GM10248 (cell line): ENCODE measurements around the gene LGALS8.
"Not testable (repeated sequence)": the region's sequence is repeated elsewhere in the genome, so short reads cannot be mapped to it uniquely, and the experiment has no call there.

ENCODE experiments used
- CTCF ChIA-PET: fragments of 300-600 bp; sonication (Branson Sonifier 250); formaldehyde crosslinking; extraction: SDS; loops from one replicate; lab custom pipeline; 2021; ENCODE audit warnings: antibody characterized with exemption; lab: Yijun Ruan, JAX
- POLR2A ChIA-PET: fragments of 350-650 bp; sonication (Branson Sonifier 250); formaldehyde crosslinking; extraction: SDS; loops from one replicate; lab custom pipeline; 2020; ENCODE audit warnings: antibody characterized with exemption; lab: Yijun Ruan, JAX
- DNase-seq: peaks from one replicate; pipeline ENCODE4 v3.0.0; 2012; ENCODE audit errors: extremely low spot score
- TF ChIP-seq, protein P1 (sequence below): IDR thresholded peaks from 2 replicates; pipeline ENCODE4 v1.5.1; 2012; ENCODE audit warnings: mild to moderate bottlenecking, low read depth; ENCODE audit errors: extremely low read depth, missing control alignments, control extremely low read depth

Gene LGALS8

DNA sequence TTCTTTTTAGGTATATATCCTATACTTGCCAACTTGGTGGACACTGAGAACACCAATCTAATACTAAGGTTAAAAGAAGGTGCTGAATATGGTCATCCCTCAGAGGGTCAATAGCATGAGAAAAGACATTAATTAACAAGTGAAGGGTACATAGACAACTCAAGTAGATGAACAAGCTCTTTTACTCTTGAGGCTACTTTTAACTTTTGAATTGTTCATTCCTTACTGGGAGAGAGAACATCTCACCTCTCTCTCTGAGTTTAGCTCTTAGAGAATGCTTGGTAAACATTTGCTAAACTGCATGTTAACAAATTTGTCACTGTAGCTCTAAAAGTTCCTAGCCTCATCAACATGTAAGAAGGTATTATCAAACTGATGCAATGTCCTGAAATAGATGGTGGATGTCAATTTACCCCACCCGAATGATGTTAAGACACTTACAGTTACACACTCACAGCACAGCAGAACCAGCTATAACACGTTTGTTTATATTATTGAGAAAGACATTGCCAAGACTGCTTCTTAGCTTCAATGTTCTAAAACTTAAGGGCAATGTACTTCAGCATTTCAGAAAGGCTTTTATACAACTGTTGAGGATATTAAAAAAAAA is 44.6 kb downstream of the LGALS8 start:
- DNase-seq, result no peak
- POLR2A ChIA-PET, result no interaction called here
- TF ChIP-seq, protein P1, sequence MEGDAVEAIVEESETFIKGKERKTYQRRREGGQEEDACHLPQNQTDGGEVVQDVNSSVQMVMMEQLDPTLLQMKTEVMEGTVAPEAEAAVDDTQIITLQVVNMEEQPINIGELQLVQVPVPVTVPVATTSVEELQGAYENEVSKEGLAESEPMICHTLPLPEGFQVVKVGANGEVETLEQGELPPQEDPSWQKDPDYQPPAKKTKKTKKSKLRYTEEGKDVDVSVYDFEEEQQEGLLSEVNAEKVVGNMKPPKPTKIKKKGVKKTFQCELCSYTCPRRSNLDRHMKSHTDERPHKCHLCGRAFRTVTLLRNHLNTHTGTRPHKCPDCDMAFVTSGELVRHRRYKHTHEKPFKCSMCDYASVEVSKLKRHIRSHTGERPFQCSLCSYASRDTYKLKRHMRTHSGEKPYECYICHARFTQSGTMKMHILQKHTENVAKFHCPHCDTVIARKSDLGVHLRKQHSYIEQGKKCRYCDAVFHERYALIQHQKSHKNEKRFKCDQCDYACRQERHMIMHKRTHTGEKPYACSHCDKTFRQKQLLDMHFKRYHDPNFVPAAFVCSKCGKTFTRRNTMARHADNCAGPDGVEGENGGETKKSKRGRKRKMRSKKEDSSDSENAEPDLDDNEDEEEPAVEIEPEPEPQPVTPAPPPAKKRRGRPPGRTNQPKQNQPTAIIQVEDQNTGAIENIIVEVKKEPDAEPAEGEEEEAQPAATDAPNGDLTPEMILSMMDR, result no peak
- CTCF ChIA-PET, result interaction anchor here (0.9 to 2.0 kb wide), 4 partner anchors 11 to 26 kb away, joined by 3 to 5 read pairs (median 4); no protein-coding TSS in a partner anchor

DNA sequence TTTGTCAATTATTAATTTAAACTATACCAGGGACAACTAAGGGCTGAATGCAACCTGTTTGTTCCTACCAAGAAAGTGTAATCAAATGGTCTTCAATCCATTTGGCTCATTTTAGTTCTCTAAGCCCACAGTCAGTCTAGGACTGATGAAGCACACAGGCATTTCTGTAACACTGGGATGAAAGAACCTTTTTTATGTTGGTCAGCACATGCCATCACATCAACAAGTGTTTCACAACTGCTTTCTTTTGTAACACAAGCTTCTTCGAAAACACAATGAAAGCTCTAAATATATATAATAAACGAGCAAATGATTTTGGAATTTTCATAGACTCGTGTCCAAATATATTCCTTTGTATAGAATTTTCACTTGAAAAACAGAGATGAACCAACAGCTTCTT is 51.7 kb downstream of the LGALS8 start:
- POLR2A ChIA-PET, result no interaction called here
- CTCF ChIA-PET, result interaction anchor here (1.0 to 2.1 kb wide), 3 partner anchors 17 to 41 kb away, joined by 3 to 5 read pairs (median 3); no protein-coding TSS in a partner anchor
- TF ChIP-seq, protein P1, result no peak
- no peak for DNase-seq

DNA sequence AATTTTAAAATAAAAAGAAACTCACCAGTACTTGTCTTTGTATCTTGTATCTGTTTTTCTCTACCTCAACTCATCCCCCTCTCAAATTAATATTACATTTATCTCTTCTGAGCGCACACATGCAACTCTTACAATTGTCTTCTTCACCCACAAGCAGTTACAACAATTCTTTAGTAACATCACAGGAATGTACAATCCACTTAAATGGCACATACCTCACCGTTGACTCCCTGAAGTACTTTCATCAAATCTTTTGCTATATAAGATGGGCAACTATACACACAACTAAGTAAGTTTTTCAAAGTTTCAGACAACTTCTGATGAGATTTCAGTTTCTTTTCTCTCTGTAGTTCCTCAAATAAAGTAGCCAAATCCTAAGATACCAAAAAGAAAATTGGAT is 52.2 kb downstream of the LGALS8 start:
- ChIA-PET CTCF (interaction anchor here (1.0 to 2.1 kb wide), 3 partner anchors 17 to 41 kb away, joined by 3 to 5 read pairs (median 3); no protein-coding TSS in a partner anchor), POLR2A (no interaction called here)
- DNase-seq, result no peak
- TF ChIP-seq, protein P1, result no peak

- CTCF ChIA-PET, result interaction anchor here (1.8 kb wide), 1 partner anchor 19 kb away, joined by 4 read pairs; no protein-coding TSS in a partner anchor
Measured at GRCh38 chr1:236577041-236577440, 53.3 kb downstream of the LGALS8 start.

DNA sequence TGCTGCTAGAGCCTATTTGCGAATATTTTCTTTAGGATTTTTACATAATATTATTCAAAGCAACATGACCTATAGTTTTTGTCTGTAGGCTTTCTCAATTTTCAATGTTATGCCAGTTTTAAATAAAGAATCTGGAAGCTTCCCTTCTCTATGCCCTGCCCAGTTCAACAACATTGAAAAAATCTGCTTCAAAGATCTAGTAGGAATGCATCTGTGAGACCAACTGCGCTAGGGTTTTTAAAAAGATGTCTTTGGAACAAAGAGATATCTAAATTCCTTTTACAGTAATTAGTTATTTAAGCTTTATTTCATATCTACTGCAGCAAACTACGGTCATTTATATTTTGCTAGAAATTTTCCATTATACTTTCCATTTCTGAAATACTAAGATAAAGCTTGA is 54.9 kb downstream of the LGALS8 start:
- DNase-seq, result no peak
- TF ChIP-seq, protein P1, result no peak
- CTCF ChIA-PET, result interaction anchor here (1.0 to 1.8 kb wide), 2 partner anchors 18 to 20 kb away, joined by 3 to 4 read pairs; no protein-coding TSS in a partner anchor
- POLR2A ChIA-PET, result no interaction called here

More at GRCh38 chr1:236577041-236577440, 53.3 kb downstream of the LGALS8 start:
- DNase-seq, POLR2A ChIA-PET: not testable (repeated sequence)

DNA sequence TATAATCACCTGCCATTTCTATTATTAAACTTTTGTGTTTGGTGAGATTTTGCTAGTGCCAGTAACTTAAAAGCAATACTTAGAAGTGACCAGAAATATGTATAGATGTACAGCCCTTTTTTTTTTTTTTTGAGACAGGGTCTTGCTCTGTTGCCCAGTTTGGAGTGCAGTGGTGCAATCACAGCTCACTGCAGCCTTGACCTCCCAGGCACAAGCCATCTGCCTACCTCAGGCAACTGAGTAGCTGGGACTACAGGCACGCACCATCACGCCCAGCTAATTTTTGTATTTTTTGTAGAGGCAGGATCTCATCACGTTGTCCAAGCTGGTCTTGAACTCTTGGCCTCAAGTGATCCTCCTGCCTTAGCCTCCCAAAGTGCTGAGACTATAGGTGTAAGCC is 56.6 kb downstream of the LGALS8 start:
- CTCF ChIA-PET, result interaction anchor here (0.8 to 1.4 kb wide), 4 partner anchors 19 to 264 kb away, joined by 3 to 5 read pairs (median 4); partner anchors contain the start of gene HEATR1
- DNase-seq, POLR2A ChIA-PET: not testable (repeated sequence)

DNA sequence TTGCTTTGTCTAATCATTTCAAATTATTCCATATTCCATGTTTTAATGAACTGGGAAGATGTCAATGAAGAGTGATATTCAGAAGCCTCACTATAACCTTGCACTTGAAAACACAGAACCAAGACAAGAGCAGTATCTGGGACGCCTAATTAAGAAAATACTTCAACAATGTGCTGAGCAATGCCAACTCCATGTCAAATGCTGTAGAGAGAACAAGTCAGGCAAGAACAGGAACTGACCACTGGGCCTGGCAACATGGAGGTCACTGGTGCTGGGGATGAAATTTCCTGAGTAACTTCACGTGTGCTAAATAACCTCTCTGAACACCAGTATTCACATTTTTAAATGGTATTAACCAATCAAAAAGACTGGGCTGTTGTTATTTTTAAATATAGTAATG is 57.7 kb downstream of the LGALS8 start:
- DNase-seq, result no peak
- POLR2A ChIA-PET, result no interaction called here
- TF ChIP-seq, protein P1, result no peak
- CTCF ChIA-PET, result interaction anchor here (0.9 to 1.2 kb wide), 2 partner anchors 13 to 263 kb away, joined by 3 to 4 read pairs; no protein-coding TSS in a partner anchor
